ENCODE measurements around the gene SMIM32. TPM values are rescaled to one million over a fixed set of nuclear protein-coding genes. Genes with fewer than 3 reads are reported as not detected.

Gene SMIM32
- total and polyA plus RNA-seq, 4 donors = 0.02 TPM; not detected in 3

GRCh38 chr5:136147632-136148031 lies 45.3 kb downstream of the SMIM32 start:
- Histone ChIP-seq H3K9ac (ENCODE audit: low read depth in 1 of 2, low read length in 2 of 2) (no peak overlapping the region), H3K36me3 (ENCODE audit: control insufficient read depth in 4 of 4, insufficient read depth in 3 of 4, low read depth in 1 of 4, low read length in 3 of 4) (no peaks in the 10 kb centered on the region), H3K27ac (ENCODE audit: low read depth in 1 of 2, low read length in 2 of 2) (no peak overlapping the region), H3K27me3 (ENCODE audit: control insufficient read depth in 4 of 4, insufficient read depth in 4 of 4, low read length in 3 of 4) (no peaks in the 10 kb centered on the region), H3K9me3 (ENCODE audit: control insufficient read depth in 4 of 4, low read length in 3 of 4) (no peaks in the 10 kb centered on the region), H3K4me1 (ENCODE audit: control insufficient read depth in 4 of 4, insufficient read depth in 4 of 4, low read length in 3 of 4) (peaks cover 4 to 48% (median 18%) of the 10 kb centered on the region in 4 donors), H3K4me3 (ENCODE audit: low read depth in 1 of 3, low read length in 3 of 3) (no peak overlapping the region)
- TF ChIP-seq SP1 (IDR thresholded peaks at IDR 0.05) (no peak), YY1 (IDR thresholded peaks at IDR 0.05) (no peak), MAX (IDR thresholded peaks at IDR 0.05) (no peak), ATF3 (IDR thresholded peaks at IDR 0.05) (no peak), FOXA2 (IDR thresholded peaks at IDR 0.05) (no peak), CTCF (IDR thresholded peaks at IDR 0.05; ENCODE audit: low read depth, low read length, missing input control) (no peak), RXRA (IDR thresholded peaks at IDR 0.05) (no peak), JUND (IDR thresholded peaks at IDR 0.05) (no peak), FOXA1 (IDR thresholded peaks at IDR 0.05) (no peak), GABPA (IDR thresholded peaks at IDR 0.05 in 1 of 2, conservative IDR thresholded peaks at IDR 0.05 in 1 of 2) (no peak), TAF1 (conservative IDR thresholded peaks at IDR 0.05) (no peak), REST (IDR thresholded peaks at IDR 0.05) (no peak), RAD21 (IDR thresholded peaks at IDR 0.05) (no peak), ZBTB33 (IDR thresholded peaks at IDR 0.05) (no peak), NR2F2 (IDR thresholded peaks at IDR 0.05) (no peak), HNF4G (IDR thresholded peaks at IDR 0.05) (no peak), EGR1 (IDR thresholded peaks at IDR 0.05; ENCODE audit: low read depth in 2 of 2) (no peak), HNF4A (conservative IDR thresholded peaks at IDR 0.05) (no peak)
- DNase-seq (ENCODE audit: low spot score) = no peak
